NCI-H748 (cell line): ENCODE data around the gene TTC7B.
"Not testable (repeated sequence)": the region's sequence is repeated elsewhere in the genome, so short reads cannot be mapped to it uniquely, and the experiment has no call there.

Source experiments
- DNase-seq: peaks from one replicate; lab custom pipeline; 2025; ENCODE audit not compliant: unreplicated experiment; lab: John Stamatoyannopoulos, UW

TTC7B gene

DNA sequence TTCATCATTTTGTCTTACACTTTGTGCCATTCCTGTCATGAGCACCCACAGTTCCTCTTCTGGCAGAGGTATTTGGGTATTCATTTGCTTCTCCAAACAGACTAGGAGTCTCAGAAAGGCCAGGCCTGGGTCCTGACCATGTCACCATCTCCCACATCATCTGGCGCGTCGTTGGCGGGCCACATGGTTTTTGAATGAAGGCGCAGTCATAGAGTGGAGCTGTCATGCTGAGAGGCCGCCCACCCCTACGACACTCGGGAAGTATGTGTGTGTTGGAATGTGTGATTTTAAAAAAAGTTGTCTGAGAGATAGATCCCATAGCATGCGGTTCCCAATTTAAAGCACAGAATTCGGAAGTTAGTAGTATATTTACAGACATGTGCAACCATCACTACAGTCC lies 15.6 kb upstream of the TTC7B start:
- no peak for DNase-seq

DNA sequence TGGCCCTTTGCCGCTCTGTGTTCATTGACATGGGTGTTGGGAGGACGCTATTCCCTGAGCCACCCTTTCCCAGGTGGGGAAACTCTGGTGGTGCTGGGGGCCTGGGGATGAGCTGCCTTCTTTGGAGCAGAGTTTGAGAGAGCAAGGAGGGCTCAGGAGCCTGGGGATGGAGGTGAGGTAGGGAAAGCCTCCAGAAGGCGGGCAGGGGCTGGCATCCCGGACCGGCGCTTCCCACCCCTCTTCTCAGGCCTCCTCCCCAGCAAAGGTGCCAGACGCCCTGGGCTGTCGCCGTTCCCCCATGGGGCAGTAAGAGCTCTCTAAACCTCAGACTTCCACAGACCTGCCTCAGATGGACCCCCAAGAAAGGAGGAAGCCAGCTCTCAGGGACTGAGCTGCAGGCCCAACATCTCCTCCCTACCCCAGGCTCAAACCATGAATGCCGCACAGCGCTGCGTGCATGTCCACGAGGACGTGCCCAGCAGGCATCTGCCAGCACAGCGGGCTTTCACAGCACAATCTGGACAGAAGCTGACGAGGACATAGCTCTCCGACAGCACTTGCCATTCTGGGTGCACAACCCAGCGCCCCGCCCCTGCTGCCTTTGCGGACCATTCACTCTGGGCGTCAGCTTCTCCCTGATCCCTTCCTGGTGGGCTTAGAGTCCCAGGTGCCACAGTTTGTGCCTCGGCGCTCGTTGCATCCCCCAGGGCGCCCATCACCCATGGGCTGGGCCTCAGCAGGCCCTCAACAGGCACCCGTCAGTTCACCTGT lies 14.9 kb upstream of the TTC7B start:
- DNase-seq: no peak

DNA sequence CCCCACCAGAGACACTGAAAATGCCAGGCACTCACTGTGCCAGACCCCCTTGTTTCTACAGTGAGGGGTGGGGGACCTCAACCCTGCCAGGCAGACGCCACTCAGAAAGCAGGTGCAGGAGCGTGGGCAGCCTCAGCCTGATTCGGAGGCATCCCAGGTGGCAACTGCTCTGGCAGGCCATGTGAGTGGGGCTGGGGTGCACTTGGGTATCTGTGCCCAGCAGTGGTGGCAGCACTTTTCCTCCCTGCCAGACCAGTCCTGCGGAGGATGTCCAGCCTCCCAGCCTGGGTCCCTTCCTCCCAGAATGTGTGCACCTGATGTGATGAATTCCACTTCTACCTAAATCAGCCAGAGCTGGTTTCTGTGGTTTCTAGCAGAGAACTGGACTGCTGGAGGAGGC lies 13.4 kb upstream of the TTC7B start:
- DNase-seq: no peak

DNA sequence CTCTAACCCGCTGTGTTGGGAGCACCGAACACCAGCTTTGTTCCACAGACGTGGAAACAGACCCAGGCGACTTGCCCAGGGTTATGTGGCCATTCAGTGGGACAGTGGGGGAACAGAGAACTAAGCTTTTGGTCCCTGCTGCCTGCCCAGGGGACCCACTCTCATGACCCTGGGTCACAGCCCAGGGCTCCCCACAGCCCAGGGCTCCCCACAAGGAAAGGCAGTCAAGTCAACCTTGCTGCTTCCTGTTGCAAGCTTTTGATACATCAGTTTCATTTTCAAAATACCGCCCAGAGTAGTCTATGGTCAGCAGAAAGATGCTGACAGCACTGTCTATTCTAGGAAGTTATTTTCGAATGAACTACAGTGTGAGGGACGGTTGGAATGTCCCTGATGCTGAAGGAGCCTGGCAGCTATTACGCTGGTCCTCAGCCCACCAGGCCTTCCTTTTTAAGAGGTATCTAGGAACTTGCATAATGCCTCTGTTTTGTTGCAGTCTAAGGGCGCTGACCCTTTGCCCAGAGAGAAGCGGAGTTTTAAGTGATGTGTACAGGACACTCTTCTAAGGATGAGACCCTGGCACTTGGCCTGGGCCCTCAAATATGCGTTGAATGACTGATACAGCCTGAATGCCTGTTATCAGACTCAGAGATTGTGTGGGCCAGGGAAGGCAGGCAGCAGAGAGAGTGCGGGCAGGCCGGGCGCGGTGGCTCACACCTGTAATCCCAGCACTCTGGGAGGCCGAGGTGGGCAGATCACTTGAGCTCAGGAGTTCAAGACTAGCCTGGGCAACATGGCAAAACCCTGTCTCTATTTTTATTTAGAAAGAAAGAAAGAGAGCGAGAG lies 12.6 kb upstream of the TTC7B start:
- DNase-seq: no peak

DNA sequence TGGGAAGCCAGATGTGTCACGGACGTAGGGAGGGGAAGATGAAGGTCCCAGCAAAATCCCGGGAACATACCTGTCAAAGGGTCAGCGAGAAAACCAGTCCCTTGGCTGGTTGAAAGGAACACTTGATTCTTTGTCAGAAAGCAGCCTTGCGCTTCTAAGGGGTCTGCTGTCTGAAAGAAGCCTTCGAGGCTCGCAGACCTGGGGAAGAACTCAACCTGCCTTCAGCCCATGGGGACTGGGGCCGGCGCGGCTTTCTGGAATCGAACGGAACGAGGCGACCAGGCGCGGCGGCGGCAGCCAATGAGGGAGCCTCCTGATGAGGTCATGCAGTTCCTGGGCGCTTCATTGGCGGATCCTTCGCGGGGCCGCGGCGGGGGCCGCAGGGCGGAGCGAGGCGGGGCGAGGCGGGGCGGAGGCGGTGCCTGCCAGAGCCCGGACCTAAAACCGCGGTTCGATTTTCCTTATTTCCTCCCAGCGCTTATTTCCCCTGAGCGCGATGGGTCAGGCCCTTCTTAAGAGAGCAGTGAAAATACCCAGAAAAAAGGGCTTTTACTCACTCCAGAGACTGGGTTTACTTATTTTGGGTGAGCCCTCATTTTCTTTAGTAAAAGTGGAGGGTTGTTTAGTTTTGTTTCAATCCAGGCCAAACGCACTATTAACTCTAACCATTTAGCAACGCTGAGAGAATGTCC lies 11.8 kb upstream of the TTC7B start:
- peak; percentile 96 for DNase-seq

DNA sequence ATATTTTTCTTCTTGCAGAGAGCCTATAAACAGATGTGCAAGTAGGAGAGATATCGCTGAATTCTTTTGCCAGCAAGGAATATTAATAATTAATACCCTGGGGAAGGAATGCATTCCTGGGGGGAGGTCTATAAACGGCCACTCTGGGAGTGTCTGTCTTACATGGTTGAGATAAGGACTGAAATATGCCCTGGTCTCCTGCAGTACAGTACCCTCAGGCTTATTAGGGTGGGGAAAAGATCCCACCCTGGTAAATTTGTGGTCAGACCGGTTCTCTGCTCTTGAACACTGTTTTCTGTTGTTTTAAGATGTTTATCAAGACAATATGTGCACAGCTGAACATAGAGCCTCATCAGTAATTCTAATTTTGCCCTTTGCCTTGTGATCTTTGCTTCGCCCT lies 7.3 kb upstream of the TTC7B start:
- not testable (repeated sequence) for DNase-seq

DNA sequence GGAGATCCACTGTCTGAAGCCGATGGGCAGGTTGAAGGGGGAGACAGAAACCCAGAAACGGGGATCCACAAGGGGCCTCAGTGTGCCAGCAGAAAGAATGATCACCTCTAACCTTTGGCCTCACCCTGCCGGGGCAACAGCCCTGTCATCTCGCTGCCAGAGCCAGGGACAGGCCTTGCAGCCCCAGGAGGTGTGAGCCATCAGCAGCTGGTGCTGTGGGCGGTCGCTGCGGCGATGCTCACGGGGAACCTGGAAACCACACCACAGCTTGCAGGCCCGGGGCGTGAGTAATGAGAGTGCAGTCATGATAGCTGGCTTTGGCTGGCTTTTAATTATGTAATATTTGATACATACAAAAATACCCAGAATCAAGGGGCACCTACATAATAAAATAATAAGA lies 4.7 kb upstream of the TTC7B start:
- no peak for DNase-seq

DNA sequence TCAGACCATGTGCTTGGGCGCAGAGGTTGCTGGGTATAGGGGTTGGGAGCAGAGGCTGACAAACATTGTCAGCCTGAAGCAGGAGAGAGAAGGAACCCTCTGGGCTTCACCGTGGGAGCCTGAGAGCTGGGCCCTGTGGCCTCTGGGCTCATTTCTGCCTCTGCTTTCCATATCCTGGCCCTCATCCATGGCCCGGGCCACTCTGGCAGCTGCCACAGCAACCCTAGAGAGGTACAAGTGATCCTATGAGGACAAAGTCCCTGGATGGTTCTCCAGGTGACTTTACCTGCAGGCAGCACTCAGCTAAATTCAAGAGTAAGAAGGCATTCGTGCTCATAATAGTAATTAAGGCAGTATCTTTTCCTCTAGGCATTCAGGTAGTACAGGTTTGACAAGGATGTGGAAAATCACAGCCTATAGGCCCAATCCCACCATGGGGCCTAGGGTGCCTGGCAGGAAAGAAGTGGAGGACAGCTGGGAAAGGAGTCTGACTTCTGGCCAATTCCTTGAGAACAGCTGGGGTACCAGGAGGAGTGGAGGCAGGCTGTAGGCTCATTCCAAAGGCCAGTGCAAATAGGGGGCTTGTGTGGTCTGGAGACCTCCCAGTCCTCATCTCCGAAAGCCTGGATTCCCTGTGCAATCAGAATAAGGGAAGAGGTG lies 3.6 kb upstream of the TTC7B start:
- no peak for DNase-seq

DNA sequence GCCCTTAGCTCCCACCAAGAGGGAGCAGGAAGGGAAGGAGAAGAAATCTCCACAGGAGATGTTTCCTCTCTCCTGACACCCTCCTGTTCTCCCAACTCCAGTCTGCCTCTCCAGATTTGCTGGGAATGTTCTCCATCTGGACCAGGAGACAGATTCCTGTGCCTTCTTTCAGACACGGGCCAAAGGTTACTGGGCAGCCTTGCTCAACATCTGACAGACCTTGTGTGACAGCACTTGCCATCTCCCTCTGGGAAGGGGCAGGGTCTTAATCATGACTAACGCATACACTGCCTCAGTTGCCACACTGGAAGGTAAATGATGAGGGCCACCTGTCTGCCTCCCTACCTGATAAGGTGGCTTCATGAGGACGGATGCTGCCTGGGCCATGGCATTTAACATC lies 2.5 kb upstream of the TTC7B start:
- no peak for DNase-seq

DNA sequence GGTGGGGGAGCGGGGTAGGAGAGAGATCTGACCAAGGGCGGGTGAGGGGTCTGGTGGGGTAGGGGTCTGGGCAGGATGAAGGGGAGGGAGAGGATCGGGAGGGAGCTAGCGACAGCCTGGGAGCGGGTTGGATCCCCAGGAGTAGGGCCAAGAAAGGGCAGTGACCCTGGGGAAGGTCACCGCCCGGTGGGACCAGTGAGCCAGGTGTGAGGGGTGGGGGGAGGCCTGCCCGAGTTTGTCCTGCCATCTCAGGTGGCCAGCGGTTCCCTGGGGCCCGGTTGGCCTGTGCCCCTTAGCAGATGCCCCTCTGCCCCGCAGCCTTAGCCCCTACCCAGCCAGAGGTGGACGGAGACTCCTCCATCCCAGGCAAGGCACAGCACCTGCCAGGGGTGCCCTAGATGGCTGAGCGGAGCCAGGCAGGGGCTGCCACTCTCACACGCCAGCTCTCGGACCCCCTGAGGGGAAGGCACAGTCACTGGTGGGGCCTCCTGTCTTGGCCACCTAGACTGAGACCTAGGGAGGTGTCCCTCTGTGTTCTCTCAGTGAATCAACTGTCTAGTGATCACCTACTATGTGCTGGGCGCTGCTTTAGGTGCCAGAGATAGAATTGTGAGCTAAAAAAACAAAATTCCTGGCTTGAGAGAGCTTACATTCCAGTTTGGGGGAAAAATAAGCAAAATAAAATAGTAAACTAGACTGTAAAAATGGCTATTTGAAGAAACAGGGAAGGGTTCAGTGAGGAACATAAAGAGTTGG lies 629 bp upstream of the TTC7B start:
- DNase-seq: no peak

DNA sequence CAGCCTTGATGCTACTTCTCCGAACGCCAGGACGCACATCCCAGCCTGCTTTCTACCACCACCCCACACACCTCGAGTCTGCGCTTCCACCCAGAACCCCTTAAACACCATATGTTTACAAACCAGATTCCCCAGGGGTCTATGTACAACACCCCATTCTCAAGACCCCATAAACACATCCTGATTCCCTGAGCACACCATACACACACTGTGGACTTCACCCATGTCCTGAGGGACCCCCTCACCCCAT lies 733 bp downstream of the TTC7B start:
- no peak for DNase-seq

DNA sequence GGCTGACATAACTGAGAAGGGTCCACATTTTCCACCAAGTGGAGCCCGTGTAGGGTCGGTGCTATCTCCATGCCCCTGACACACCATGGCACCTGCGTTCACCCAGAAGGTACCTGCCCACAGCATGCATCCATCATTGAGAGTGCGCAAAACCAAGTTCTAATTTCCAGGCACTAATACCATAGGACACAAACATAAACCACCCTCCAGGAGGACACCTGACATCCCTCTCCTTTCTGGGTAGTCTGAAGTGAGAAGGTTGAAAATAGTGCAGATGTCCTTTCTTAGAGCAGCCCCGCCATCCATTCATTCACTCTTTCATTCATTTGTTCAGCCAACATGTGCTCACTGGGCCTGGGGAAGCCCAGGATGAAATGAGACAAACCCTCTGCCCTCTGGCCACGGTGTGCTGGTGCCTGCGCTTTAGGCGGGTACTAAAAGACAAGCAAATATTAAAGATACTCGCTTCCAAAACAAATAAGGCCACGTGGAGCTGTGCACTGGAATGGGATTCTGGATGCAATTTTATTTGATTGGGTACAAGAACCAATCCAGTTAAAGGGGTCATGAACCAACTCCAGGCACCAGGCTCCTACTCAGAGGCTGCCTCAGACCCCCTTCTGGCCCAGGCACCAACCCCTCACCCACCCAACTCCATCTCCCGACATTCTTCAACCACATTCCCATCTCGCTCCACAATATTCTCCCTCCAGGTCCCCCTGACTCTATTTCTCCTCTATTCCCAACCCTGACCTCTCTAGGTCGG lies 1.2 kb downstream of the TTC7B start:
- peak; percentile 20 for DNase-seq

DNA sequence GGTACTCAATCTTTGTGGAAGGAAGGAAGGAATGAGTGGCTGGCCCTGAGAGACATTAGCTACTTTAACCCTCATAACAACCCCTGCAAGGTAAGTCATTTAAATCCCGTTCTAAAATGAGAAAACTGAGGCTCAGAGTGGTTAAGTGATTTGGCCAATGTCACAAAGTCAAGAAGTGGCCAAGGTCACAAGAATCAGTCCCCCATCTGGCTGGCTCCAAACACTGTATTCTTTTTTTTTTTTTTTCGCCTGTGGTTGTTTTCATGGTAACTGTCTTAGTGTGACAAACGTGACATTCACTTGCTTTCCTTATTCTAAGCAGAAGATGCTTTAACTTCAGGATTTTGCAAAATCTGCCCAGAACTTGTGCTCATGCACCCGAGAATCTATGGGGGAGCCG lies 2.8 kb downstream of the TTC7B start:
- DNase-seq: no peak

DNA sequence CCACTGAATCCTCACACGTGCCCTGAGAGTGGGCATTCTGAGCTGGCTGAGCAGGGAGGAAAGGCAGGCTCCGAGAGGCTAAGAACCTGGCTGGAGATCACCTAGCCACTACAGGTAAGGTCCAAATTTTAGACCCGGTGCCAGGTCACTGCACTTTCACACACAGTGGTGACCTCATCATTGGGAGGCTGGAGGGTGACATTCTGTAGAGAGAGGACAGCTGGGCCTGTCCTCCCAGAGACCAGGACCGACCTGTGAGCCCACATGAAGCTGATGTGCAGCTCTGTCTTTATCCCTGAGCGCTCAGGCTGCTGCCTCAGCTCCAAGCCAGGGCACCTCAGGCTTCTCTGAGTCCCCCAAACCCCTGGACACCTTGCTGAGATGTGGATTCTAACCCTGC lies 4.1 kb downstream of the TTC7B start:
- no peak for DNase-seq

DNA sequence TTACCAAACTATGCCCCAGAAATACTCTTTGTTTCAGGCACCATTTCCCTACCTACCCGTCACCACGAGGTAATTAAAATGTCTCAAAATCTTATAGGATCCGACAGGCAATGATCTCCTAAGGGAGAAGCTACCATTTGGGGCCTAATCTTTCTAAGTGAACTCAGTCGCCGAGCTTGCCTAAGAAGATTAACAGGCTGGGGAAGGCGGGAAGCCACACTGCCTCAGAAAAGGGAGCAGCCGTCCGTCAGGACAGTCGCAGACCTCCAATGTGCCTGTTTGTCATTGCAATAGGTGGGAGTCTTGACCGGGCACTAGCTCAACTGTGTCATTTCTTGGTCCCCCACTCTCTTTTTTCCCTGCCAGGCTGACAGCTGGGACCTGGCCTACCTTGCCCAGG lies 4.6 kb downstream of the TTC7B start:
- no peak for DNase-seq

DNA sequence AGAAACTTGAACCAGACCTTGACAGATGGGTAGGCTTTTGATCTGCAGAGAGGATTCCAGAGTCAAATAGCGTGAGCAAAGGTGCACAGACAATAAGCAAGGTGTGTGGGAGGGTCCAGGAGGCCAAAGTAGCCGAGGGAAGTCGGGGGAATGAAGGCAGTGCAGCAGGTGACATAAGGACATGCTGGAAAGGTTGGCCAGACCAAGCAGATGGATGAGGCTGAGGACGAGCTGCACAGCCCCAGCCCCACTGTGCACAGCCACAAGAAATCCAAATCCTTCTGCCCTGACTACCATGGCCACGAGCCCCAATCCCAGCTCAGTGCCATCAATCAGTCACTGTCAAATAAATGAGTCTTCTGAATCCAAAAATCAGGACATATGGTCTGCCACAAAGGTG lies 5.4 kb downstream of the TTC7B start:
- no peak for DNase-seq

DNA sequence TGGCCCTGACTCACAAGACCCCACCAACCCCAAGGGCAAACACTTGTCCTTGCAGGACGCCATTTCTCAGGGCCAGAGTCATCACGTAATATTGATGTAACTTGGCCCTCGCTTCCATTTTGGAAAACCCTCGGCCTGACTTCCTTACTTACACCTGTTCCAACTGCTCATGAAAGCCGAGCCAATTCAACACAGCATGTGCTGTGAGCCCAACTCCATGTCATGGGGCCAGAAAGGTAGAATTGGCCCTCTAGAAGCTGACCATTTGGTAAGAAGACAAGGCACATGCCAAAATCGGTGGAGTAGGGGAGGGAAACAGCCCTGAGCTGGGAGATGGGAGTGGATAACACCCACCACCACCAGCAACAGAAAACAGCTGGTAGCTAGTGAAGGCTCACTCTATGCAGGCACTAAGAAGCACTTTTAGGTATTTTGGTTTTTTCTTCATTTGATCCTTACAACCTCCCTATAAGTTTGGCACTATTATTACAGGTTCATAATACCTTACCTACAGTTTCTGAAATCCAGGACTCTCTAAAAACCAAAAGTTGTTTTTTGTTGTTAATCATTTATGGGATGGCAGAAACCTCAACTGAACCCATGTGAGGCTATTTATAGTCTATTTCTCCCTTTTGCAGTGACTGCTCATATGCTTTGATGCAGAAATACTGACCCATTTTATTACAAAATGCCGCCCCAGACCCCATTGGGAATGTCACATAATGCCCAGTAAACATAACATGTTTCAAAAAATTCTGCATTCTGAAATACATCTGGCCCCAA lies 6.5 kb downstream of the TTC7B start:
- no peak for DNase-seq

DNA sequence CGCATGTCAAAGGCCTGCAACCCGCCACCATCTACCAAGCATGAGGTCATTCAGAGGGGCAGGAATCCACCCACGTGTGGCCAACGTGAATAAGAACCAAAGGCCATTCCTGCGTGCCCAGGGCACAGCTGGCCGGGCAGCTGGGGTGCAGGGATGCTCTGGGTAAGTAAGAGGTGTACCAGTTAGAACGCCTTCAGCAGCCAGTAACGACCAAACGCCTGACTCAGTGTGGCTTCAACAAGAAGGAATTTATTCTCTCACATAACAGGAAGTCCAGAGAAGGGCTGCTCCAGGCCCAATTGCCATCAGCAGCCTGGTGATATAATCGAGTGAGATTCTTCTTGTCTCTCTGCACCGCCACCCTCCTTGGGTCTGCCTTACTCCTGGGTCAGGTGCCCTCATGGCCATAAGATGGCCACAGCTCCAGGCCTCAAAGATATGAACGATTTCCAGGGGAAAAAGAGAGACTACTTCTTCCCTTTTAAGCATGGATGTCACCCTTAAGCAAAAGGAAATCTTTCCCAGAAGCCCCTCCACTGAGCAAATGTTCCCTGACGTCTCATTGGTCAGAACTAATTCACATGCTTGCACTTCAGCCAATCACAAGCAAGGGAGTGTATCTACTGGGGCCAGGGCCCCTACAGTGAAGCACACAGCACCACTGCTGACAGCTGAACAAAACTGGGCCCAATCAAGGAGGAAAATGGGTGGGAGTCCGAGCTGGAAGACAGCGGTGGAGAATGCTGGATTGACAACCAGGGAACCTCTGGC lies 7.3 kb downstream of the TTC7B start:
- no peak for DNase-seq

DNA sequence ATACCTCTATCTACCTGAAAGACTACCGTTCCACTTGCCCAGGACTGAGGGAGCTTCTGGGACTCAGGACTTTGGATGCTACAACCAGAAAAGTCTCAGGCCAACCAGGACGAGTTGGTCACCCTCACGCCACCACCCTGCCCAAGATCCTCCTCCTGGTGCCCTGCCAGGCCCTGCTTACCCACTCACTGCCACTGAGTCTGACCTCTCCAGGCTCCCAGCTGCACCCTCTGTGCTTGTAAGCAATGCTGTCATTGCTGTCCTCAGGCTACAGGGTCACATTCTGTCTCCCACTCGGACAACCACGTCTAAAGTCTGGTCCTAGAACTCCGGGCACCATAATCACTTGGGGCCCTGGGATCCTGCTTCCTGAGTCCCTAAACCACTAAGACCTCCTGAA lies 9.2 kb downstream of the TTC7B start:
- DNase-seq: no peak
